GM23338 (cell line): ENCODE measurements around the gene TRMT11. TPM values are rescaled to one million over a fixed set of nuclear protein-coding genes. Genes with fewer than 3 reads are reported as not detected.

ENCODE experiments used
- ATAC-seq: fragments of 200-7000 bp; cut with Tn5 transposase; 3 replicates; pipeline ENCODE4 v1.9.1; 2020
- DNase-seq: peaks from one replicate; pipeline ENCODE4 v3.0.0-alpha.2; 2015; ENCODE audit warnings: low spot score
- H2AFZ ChIP-seq: fragments of 200-600 bp; sonication (generic); 2 replicates; pipeline ENCODE4 v1.8.0; 2016; ENCODE audit warnings: antibody characterized with exemption, mild to moderate bottlenecking, moderate library complexity
- H3F3A ChIP-seq: fragments of 200-600 bp; sonication (generic); replicated peaks from 2 replicates; pipeline ENCODE4 v1.8.0; 2017; ENCODE audit warnings: antibody characterized with exemption, mixed run types, low read depth
- H3K27ac ChIP-seq: fragments of 200-600 bp; sonication (generic); 2 replicates; pipeline ENCODE4 v1.6.1; 2016; ENCODE audit warnings: low read depth
- H3K27me3 ChIP-seq: fragments of 200-600 bp; sonication (generic); 2 replicates; pipeline ENCODE4 v1.8.0; 2016; ENCODE audit warnings: mild to moderate bottlenecking, mixed run types, moderate library complexity; ENCODE audit not compliant: insufficient read depth
- H3K36me3 ChIP-seq: fragments of 200-600 bp; sonication (generic); 2 replicates; pipeline ENCODE4 v1.8.0; 2016; ENCODE audit warnings: mild to moderate bottlenecking; ENCODE audit not compliant: insufficient read depth
- H3K4me1 ChIP-seq: fragments of 200-600 bp; sonication (generic); 2 replicates; pipeline ENCODE4 v1.8.0; 2016; ENCODE audit warnings: mild to moderate bottlenecking, moderate library complexity; ENCODE audit not compliant: insufficient read depth
- H3K4me2 ChIP-seq: fragments of 200-600 bp; sonication (generic); 2 replicates; pipeline ENCODE4 v1.7.1; 2017; ENCODE audit warnings: mixed run types
- H3K4me3 ChIP-seq: fragments of 200-600 bp; sonication (generic); 2 replicates; pipeline ENCODE4 v1.6.1; 2016; ENCODE audit warnings: mixed run types
- H3K79me2 ChIP-seq: fragments of 200-600 bp; sonication (generic); replicated peaks from 2 replicates; pipeline ENCODE4 v1.8.0; 2017; ENCODE audit warnings: mild to moderate bottlenecking; ENCODE audit not compliant: insufficient read depth
- H3K9me2 ChIP-seq: fragments of 200-600 bp; sonication (generic); 2 replicates; pipeline ENCODE4 v1.8.0; 2017; ENCODE audit not compliant: insufficient read depth
- H4K20me1 ChIP-seq: fragments of 200-600 bp; sonication (generic); replicated peaks from 2 replicates; pipeline ENCODE4 v1.8.0; 2017; ENCODE audit warnings: mild to moderate bottlenecking; ENCODE audit not compliant: insufficient read depth
- H3K27ac Mint-ChIP-seq: 2 replicates; pipeline ENCODE4 v1.8.0; 2020; ENCODE audit warnings: inconsistent platforms, mild to moderate bottlenecking, moderate library complexity, mixed read lengths
- H3K27me3 Mint-ChIP-seq: 3 replicates; pipeline ENCODE4 v1.8.0; 2022; ENCODE audit warnings: low read depth, mild to moderate bottlenecking, moderate library complexity, mixed read lengths, inconsistent platforms; ENCODE audit not compliant: insufficient read depth, poor library complexity
- H3K36me3 Mint-ChIP-seq: 3 replicates; pipeline ENCODE4 v1.8.0; 2021; ENCODE audit warnings: low read depth, mild to moderate bottlenecking, inconsistent platforms, moderate library complexity, mixed read lengths
- H3K4me1 Mint-ChIP-seq: 3 replicates; pipeline ENCODE4 v1.8.0; 2020; ENCODE audit warnings: mild to moderate bottlenecking, inconsistent platforms, mixed read lengths
- H3K4me3 Mint-ChIP-seq: 3 replicates; pipeline ENCODE4 v1.8.0; 2021; ENCODE audit warnings: moderate library complexity, mild to moderate bottlenecking, inconsistent platforms, mixed read lengths
- H3K9me3 Mint-ChIP-seq: 3 replicates; pipeline ENCODE4 v1.8.0; 2020; ENCODE audit warnings: moderate library complexity, mild to moderate bottlenecking, inconsistent platforms, mixed read lengths
- CREB1 ChIP-seq: fragments of 250-450 bp; sonication (Bioruptor Pico); IDR thresholded peaks from 2 replicates; pipeline ENCODE4 v1.5.0; 2020; ENCODE audit warnings: low read depth, mild to moderate bottlenecking, moderate library complexity
- EZH2 ChIP-seq: fragments of 200-600 bp; sonication (generic); IDR thresholded peaks from one replicate; pipeline ENCODE4 v1.8.0; 2017; ENCODE audit warnings: antibody characterized with exemption, mild to moderate bottlenecking, low read depth; ENCODE audit not compliant: unreplicated experiment
- EZH2phosphoT487 ChIP-seq: fragments of 200-600 bp; sonication (generic); IDR thresholded peaks from one replicate; pipeline ENCODE4 v1.8.1; 2018; ENCODE audit warnings: antibody characterized with exemption; ENCODE audit not compliant: unreplicated experiment
- JUNB ChIP-seq: IDR thresholded peaks from one replicate; pipeline ENCODE4 v1.6.1; 2016; ENCODE audit warnings: antibody characterized with exemption; ENCODE audit not compliant: unreplicated experiment
- NANOG ChIP-seq: IDR thresholded peaks from 2 replicates; pipeline ENCODE4 v1.6.1; 2016; ENCODE audit warnings: antibody characterized with exemption, borderline replicate concordance
- POLR2AphosphoS5 ChIP-seq: IDR thresholded peaks from 2 replicates; pipeline ENCODE4 v1.6.1; 2016; ENCODE audit warnings: antibody characterized with exemption, low read depth
- STAT1 ChIP-seq: IDR thresholded peaks from one replicate; pipeline ENCODE4 v1.6.1; 2016; ENCODE audit warnings: antibody characterized with exemption; ENCODE audit not compliant: unreplicated experiment
- ZNF114 ChIP-seq: fragments of 250-450 bp; sonication (Bioruptor Pico); IDR thresholded peaks from 2 replicates; pipeline ENCODE4 v1.5.0; 2020; ENCODE audit warnings: mild to moderate bottlenecking, moderate library complexity
- ZNF331 ChIP-seq: fragments of 250-450 bp; sonication (Bioruptor Pico); IDR thresholded peaks from 2 replicates; pipeline ENCODE4 v1.5.0; 2020; ENCODE audit warnings: low read depth, mild to moderate bottlenecking, moderate library complexity
- polyA plus RNA-seq: library from polyadenylated mRNA; unstranded; fragments of >200 nt; fragmentation: Nextera tagmentation; extraction: Ambion mirVana; gene quantifications from 2 replicates; pipeline ENCODE4 v1.2.1, GENCODE V29; 2016
- total RNA-seq: library from RNA; depleted of rRNA; stranded (reverse); fragments of >200 nt; shearing (Covaris generic); gene quantifications from 2 replicates; pipeline ENCODE4 v1.2.3, GENCODE V29; 2014
- TF ChIP-seq, protein P1 (sequence below), 2 experiments: fragments of 200-600 bp in 1 of 2; sonication (generic) in 1 of 2; conservative IDR thresholded peaks; 2 replicates each; pipeline versions ENCODE4 v1.5.1 to v1.6.1; 2016 to 2017; ENCODE audit warnings: antibody characterized with exemption in 2 of 2, low read depth in 2 of 2, mild to moderate bottlenecking in 2 of 2, moderate library complexity in 1 of 2
- TF ChIP-seq, protein P2 (sequence below): fragments of 250-450 bp; sonication (Bioruptor Pico); IDR thresholded peaks from 2 replicates; pipeline ENCODE4 v1.5.0; 2020; ENCODE audit warnings: mild to moderate bottlenecking, moderate library complexity
- TF ChIP-seq, protein P3 (sequence below): IDR thresholded peaks from 2 replicates; pipeline ENCODE4 v1.6.1; 2016; ENCODE audit warnings: antibody characterized with exemption
- TF ChIP-seq, protein P4 (sequence below): IDR thresholded peaks from one replicate; pipeline ENCODE4 v1.6.1; 2018; ENCODE audit warnings: antibody characterized with exemption; ENCODE audit not compliant: unreplicated experiment

The TRMT11 gene
- total and polyA plus RNA-seq, 2 experiments from 2014 or later, result 49.5 to 50.9 TPM

DNA sequence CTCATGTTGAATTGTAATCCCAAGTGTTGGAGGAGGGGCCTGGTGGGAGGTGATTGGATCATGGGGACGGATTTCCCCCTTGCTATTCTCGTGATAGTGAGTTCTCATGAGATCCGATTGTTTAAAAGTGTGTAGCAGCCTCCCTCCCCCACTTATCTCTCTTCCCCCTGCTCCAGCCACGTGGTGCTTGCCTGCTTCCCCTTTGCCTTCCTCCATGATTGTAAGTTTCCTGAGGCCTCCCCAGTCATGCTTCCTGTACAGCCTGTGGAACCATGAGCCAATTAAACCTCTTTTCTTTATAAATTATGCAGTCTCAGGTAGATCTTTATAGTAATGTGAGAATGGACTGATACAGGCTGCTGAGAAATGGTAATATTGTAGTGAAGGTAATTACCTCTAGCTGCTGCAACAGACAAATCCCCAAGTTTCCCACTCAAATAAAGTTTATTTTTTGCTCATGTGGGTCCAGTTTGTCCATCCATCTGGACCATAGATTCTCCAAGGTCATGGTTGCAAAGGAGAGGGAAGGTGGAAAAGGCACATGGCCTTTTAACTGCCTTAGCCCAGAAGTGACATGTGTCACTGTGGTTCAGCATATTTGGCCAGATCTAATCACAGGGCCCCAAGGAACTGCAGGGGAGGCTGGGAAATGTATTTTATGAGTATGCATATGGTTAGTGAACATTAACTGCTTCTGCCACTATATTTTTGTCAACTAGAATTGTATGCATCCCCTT lies 89.2 kb downstream of the TRMT11 start:
- no peak overlapping the region for H3K27ac ChIP-seq
- H3K4me2 ChIP-seq, result peak overlapping the region; percentile 50; the same call in 1 of the 2 replicates
- Mint-ChIP-seq H3K36me3 (no peaks in the 10 kb centered on the region), H3K4me1 (peaks cover 13% of the 10 kb centered on the region), H3K27ac (peak overlapping the region; percentile 82), H3K27me3 (peaks cover 1% of the 10 kb centered on the region), H3K4me3 (no peak overlapping the region), H3K9me3 (no peaks in the 10 kb centered on the region; the same call in 2 of the 3 replicates)
- H3K27me3 ChIP-seq, result no peaks in the 10 kb centered on the region
- peaks cover 14% of the 10 kb centered on the region for H3K4me1 ChIP-seq
- no peaks in the 10 kb centered on the region for H4K20me1 ChIP-seq
- no peak overlapping the region for H3K4me3 ChIP-seq
- H3K36me3 ChIP-seq, result no peaks in the 10 kb centered on the region
- no peaks in the 10 kb centered on the region for H3F3A ChIP-seq
- ATAC-seq, result peak; percentile 39; the same call in 2 of the 3 replicates
- no peaks in the 10 kb centered on the region for H3K79me2 ChIP-seq
- H2AFZ ChIP-seq, result peak overlapping the region; percentile 50; the same call in 1 of the 2 replicates
- peak; percentile 19 for DNase-seq
- TF ChIP-seq EZH2 (no peak), STAT1 (no peak), ZNF114 (CRISPR knock-in tag) (no peak), EZH2phosphoT487 (no peak), POLR2AphosphoS5 (no peak), CREB1 (CRISPR knock-in tag) (no peak), NANOG (no peak), JUNB (no peak), ZNF331 (CRISPR knock-in tag) (no peak)
- TF ChIP-seq, protein P1, sequence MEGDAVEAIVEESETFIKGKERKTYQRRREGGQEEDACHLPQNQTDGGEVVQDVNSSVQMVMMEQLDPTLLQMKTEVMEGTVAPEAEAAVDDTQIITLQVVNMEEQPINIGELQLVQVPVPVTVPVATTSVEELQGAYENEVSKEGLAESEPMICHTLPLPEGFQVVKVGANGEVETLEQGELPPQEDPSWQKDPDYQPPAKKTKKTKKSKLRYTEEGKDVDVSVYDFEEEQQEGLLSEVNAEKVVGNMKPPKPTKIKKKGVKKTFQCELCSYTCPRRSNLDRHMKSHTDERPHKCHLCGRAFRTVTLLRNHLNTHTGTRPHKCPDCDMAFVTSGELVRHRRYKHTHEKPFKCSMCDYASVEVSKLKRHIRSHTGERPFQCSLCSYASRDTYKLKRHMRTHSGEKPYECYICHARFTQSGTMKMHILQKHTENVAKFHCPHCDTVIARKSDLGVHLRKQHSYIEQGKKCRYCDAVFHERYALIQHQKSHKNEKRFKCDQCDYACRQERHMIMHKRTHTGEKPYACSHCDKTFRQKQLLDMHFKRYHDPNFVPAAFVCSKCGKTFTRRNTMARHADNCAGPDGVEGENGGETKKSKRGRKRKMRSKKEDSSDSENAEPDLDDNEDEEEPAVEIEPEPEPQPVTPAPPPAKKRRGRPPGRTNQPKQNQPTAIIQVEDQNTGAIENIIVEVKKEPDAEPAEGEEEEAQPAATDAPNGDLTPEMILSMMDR (conservative IDR thresholded peaks at IDR 0.05; ENCODE audit: low read depth in 2 of 2), result no peak
- TF ChIP-seq, protein P2, sequence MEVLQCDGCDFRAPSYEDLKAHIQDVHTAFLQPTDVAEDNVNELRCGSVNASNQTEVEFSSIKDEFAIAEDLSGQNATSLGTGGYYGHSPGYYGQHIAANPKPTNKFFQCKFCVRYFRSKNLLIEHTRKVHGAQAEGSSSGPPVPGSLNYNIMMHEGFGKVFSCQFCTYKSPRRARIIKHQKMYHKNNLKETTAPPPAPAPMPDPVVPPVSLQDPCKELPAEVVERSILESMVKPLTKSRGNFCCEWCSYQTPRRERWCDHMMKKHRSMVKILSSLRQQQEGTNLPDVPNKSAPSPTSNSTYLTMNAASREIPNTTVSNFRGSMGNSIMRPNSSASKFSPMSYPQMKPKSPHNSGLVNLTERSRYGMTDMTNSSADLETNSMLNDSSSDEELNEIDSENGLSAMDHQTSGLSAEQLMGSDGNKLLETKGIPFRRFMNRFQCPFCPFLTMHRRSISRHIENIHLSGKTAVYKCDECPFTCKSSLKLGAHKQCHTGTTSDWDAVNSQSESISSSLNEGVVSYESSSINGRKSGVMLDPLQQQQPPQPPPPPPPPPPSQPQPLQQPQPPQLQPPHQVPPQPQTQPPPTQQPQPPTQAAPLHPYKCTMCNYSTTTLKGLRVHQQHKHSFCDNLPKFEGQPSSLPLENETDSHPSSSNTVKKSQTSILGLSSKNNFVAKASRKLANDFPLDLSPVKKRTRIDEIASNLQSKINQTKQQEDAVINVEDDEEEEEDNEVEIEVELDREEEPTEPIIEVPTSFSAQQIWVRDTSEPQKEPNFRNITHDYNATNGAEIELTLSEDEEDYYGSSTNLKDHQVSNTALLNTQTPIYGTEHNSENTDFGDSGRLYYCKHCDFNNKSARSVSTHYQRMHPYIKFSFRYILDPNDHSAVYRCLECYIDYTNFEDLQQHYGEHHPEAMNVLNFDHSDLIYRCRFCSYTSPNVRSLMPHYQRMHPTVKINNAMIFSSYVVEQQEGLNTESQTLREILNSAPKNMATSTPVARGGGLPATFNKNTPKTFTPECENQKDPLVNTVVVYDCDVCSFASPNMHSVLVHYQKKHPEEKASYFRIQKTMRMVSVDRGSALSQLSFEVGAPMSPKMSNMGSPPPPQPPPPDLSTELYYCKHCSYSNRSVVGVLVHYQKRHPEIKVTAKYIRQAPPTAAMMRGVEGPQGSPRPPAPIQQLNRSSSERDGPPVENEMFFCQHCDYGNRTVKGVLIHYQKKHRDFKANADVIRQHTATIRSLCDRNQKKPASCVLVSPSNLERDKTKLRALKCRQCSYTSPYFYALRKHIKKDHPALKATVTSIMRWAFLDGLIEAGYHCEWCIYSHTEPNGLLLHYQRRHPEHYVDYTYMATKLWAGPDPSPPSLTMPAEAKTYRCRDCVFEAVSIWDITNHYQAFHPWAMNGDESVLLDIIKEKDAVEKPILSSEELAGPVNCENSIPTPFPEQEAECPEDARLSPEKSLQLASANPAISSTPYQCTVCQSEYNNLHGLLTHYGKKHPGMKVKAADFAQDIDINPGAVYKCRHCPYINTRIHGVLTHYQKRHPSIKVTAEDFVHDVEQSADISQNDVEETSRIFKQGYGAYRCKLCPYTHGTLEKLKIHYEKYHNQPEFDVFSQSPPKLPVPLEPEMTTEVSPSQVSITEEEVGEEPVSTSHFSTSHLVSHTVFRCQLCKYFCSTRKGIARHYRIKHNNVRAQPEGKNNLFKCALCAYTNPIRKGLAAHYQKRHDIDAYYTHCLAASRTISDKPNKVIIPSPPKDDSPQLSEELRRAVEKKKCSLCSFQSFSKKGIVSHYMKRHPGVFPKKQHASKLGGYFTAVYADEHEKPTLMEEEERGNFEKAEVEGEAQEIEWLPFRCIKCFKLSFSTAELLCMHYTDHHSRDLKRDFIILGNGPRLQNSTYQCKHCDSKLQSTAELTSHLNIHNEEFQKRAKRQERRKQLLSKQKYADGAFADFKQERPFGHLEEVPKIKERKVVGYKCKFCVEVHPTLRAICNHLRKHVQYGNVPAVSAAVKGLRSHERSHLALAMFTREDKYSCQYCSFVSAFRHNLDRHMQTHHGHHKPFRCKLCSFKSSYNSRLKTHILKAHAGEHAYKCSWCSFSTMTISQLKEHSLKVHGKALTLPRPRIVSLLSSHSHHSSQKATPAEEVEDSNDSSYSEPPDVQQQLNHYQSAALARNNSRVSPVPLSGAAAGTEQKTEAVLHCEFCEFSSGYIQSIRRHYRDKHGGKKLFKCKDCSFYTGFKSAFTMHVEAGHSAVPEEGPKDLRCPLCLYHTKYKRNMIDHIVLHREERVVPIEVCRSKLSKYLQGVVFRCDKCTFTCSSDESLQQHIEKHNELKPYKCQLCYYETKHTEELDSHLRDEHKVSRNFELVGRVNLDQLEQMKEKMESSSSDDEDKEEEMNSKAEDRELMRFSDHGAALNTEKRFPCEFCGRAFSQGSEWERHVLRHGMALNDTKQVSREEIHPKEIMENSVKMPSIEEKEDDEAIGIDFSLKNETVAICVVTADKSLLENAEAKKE (CRISPR knock-in tag), result no peak
- TF ChIP-seq, protein P3, sequence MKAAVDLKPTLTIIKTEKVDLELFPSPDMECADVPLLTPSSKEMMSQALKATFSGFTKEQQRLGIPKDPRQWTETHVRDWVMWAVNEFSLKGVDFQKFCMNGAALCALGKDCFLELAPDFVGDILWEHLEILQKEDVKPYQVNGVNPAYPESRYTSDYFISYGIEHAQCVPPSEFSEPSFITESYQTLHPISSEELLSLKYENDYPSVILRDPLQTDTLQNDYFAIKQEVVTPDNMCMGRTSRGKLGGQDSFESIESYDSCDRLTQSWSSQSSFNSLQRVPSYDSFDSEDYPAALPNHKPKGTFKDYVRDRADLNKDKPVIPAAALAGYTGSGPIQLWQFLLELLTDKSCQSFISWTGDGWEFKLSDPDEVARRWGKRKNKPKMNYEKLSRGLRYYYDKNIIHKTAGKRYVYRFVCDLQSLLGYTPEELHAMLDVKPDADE, result no peak
- TF ChIP-seq, protein P4, sequence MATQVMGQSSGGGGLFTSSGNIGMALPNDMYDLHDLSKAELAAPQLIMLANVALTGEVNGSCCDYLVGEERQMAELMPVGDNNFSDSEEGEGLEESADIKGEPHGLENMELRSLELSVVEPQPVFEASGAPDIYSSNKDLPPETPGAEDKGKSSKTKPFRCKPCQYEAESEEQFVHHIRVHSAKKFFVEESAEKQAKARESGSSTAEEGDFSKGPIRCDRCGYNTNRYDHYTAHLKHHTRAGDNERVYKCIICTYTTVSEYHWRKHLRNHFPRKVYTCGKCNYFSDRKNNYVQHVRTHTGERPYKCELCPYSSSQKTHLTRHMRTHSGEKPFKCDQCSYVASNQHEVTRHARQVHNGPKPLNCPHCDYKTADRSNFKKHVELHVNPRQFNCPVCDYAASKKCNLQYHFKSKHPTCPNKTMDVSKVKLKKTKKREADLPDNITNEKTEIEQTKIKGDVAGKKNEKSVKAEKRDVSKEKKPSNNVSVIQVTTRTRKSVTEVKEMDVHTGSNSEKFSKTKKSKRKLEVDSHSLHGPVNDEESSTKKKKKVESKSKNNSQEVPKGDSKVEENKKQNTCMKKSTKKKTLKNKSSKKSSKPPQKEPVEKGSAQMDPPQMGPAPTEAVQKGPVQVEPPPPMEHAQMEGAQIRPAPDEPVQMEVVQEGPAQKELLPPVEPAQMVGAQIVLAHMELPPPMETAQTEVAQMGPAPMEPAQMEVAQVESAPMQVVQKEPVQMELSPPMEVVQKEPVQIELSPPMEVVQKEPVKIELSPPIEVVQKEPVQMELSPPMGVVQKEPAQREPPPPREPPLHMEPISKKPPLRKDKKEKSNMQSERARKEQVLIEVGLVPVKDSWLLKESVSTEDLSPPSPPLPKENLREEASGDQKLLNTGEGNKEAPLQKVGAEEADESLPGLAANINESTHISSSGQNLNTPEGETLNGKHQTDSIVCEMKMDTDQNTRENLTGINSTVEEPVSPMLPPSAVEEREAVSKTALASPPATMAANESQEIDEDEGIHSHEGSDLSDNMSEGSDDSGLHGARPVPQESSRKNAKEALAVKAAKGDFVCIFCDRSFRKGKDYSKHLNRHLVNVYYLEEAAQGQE, result no peak
- H3K9me2 ChIP-seq, result peaks cover 4% of the 10 kb centered on the region; the same call in 1 of the 2 replicates
